Femur (tissue), 1 donor: ENCODE results near the gene BRMS1.

ENCODE experiments used
- DNase-seq: peaks from one replicate; pipeline ENCODE4 v3.0.0-alpha.2; 2017

BRMS1 gene

GRCh38 chr11:66336234-66337102 is 8.4 kb downstream of the BRMS1 start, which contains the start of gene RIN1:
Gene RIN1 (minus strand): TSS chr11:66336434. CDS start chr11:66336402, 32 bp downstream.
- DNase-seq = peak; percentile 77

- DNase-seq = peak; percentile 64
These were observed 9.2 kb downstream of the BRMS1 start for GRCh38 chr11:66335531-66336233.

- DNase-seq = no peak
These were observed 10.1 kb downstream of the BRMS1 start for GRCh38 chr11:66334605-66335442.

GRCh38 chr11:66333896-66334604 is 10.9 kb downstream of the BRMS1 start:
- DNase-seq = no peak

- DNase-seq = no peak
These were observed 11.6 kb downstream of the BRMS1 start for GRCh38 chr11:66333220-66333877.

- DNase-seq = no peak
These were observed 12.3 kb downstream of the BRMS1 start for GRCh38 chr11:66332371-66333219.

GRCh38 chr11:66331542-66332370 is 13.1 kb downstream of the BRMS1 start:
- DNase-seq = no peak

- DNase-seq = no peak
These were observed 14.0 kb downstream of the BRMS1 start for GRCh38 chr11:66330931-66331330.

- DNase-seq = no peak
These were observed 15.7 kb downstream of the BRMS1 start for GRCh38 chr11:66329165-66329673.

GRCh38 chr11:66328302-66329144 is 16.4 kb downstream of the BRMS1 start:
- DNase-seq = peak; percentile 85

GRCh38 chr11:66328031-66328301 is 16.9 kb downstream of the BRMS1 start:
- DNase-seq = no peak

GRCh38 chr11:66327171-66328030 is 17.5 kb downstream of the BRMS1 start:
- no peak for DNase-seq

GRCh38 chr11:66326261-66327111 is 18.4 kb downstream of the BRMS1 start:
- peak; percentile 70 for DNase-seq

GRCh38 chr11:66325263-66325671 is 19.6 kb downstream of the BRMS1 start:
- DNase-seq = no peak

- no peak for DNase-seq
These were observed 20.2 kb downstream of the BRMS1 start for GRCh38 chr11:66324664-66325063.

- no peak for DNase-seq
These were observed 21.2 kb downstream of the BRMS1 start for GRCh38 chr11:66323684-66324083.
